Hippocampal formation (tissue), 2 donors: ENCODE results near the gene PTEN.

Experiments
- DNase-seq, 2 donors: peaks; one replicate each; lab custom pipeline; 2025; lab: John Stamatoyannopoulos, UW

Gene PTEN

DNA sequence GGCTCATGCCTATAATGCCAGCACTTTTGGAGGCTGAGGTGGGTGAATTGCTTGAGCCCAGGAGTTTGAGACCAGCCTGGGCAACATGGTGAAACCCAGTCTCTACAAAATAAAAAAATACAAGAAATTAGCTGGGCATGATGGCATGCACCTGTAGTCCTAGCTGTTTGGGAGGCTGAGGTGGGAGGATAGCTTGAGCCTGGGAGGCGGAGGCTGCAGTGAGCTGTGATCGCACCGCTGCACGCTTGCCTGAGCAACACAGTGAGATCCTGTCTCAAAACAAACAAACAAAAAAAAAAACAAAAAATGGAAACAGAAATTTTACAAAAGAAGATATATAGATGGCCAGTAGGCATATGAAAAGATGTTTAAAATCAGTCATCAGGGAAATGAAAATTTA is 57.1 kb downstream of the PTEN start:
- DNase-seq = no peak

GRCh38 chr10:87921931-87922688 is 58.7 kb downstream of the PTEN start:
- DNase-seq = no peak

- DNase-seq = no peak
Measured at GRCh38 chr10:87923233-87923632, 59.8 kb downstream of the PTEN start.

- no peak for DNase-seq
Measured at GRCh38 chr10:87925570-87925969, 62.1 kb downstream of the PTEN start.

DNA sequence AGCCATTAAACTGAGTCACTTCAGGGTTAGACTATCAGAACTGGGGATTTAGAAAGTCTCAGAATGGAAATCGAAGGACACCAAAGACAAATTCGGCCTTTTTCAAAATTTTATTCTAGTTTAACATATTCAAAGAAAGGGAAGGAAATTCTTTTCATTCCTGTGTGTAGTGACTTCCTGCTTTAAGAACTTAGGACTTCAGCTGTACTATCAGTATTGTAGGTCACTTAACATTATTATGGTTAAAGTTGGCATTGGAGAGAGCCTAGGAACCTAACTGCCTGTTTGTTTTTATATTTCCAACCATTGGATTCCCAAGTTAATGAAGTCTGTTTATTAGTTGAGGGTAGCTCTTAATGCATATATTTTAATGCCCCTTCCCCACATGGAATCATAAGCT is 63.7 kb downstream of the PTEN start:
- no peak for DNase-seq

DNA sequence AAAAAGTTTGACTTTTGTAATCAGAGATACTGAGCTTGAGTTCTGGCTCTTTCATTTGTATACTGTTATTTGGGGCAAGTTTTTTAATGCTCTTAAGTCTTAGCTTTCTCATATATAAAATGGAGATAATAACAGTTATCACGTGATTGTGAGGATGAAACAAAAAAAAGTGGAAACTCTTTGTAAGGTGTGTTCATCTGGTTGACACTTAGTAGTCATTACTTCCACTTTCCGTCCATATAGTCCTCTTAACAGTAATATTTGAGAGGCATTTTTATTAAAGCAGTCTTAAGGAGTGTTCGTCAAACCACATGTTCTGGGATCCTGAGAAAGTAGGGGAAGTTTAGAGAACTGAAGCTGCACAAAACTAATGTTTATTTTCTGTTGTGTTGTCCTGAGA is 65.6 kb downstream of the PTEN start:
- DNase-seq = no peak

DNA sequence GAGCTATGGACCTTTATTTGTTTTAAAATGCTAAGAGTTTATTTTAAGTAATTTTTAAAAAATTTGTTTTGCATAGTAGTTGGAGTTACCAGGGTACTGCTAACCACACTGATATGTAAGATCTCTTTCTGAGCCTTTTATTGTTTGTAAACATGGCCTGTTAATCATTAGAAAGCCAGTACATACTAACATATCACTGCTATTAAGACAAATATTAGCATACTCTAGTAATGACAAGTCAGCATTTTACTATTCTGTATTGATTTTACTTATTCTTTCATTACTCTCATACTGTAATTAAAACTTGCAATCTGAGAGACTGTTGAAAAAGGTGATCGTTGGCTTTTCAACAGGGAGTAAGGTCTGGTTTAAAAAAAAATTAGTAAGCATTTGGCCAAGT is 66.7 kb downstream of the PTEN start:
- no peak for DNase-seq

DNA sequence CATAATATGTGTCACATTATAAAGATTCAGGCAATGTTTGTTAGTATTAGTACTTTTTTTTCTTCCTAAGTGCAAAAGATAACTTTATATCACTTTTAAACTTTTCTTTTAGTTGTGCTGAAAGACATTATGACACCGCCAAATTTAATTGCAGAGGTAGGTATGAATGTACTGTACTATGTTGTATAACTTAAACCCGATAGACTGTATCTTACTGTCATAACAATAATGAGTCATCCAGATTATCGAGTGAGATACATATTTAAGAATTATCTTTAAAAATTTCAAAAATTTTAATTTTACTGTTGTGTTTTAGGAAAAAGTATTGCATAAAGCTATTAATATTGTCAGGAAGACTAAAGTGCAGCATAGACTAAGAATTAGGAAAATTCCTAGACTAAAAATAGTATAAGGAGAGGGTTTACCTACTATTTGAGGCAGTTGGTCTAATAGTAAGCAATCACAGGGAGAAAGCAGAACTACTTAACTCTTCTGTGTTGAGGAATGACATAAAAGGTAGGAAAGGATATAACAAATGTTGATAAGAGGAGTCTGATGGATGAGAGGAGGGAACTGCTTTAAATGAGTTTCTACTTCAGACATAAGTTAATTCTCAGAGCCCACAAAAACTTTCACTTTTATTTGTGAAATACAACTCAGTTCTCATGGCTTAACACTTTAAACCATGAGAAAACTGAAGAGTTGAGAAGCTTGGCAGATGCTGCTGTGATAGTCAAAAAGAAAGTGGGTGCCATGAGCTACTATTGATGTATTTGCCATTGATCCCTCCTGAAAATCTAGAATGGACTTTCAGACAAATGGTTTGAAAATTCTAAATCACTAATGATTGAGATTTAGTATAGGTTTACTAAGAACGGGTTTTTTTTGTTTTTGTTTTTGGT is 67.8 kb downstream of the PTEN start:
- no peak for DNase-seq

- DNase-seq = no peak
Measured at GRCh38 chr10:87931836-87932230, 68.4 kb downstream of the PTEN start.

DNA sequence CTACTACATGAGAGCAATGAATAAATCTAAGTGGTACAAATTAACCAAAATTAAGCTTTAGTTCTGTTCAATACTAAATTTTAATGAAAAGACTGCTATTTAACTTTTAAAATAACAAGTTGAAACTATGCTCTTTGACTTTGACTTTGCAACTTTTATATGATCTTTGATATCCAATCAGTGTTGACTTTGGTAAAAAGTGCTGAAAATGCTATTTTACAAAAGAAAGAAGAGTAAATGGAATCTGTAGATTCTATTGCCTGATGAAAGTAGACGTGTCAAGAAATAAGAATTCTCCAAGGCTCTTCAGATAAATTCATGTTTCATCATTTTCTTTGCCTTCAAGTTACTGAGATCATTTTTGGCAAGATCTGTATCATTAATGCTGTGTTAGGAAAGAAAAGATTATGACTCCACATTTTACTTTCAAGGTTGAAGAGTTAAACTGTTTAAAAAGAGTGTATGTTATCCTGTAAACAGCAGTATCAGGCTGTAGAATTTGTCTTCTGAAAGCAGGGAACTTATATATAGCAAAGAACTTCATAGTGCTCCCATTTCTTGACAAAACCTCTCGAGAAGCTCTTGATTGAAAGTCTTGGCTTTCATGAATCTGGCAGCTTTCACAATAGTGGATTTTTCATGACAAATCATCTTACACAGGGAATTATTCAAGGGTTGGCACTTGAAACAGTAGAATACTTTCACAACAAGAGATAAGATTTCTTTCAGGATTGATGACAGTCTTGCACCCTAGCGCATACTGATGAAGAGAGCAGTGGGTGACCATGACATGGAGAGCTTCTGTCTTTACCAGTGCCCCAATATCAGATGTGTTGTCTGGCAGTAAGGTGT is 72.1 kb downstream of the PTEN start:
- DNase-seq = no peak

DNA sequence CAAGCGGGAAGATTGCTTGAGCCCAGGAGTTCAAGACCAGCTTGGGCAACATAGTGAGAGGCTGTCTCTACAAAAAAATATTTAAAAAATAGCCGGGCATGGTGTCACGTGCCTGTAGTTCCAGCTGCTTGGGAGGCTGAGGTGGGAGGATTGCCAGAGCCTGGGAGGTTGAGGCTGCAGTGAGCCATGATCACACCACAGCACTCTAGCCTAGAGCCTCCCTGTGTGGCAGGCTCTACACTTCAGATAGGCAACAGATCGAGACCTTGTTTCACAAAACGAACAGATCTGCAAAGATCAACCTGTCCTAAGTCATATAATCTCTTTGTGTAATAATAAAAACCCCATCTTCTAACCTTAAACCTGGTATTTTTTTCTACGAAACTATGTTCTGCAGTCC is 76.8 kb downstream of the PTEN start:
- no peak for DNase-seq

DNA sequence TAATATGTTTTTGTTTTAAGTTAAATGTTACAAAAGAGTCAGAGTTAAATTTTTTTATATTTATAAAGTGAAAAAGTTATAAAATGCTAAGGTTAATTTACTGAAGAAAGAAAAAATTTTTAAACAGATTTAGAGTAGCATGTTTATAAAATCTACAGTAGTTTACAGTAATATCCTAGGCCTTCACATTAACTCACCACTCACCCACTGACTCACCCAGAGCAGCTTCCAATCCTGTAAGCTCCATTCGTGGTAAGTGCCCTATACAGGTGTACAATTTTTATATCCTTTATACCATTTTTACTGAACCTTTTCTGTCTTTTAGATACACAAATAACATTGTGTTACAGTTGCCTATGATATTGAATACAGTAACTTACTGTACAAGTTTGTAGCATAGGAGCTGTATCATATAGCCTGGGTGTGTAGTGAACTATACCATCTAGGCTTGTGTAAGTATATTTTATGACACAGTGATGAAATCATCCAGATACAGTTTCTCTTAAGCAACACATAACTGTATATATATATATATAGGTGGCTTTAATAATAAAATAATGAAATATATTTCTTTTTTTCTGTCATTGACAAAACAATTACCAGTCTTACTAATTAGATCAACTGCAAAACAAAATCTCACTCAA is 79.6 kb downstream of the PTEN start:
- no peak for DNase-seq

GRCh38 chr10:87945984-87946383 is 82.6 kb downstream of the PTEN start:
- no peak for DNase-seq

DNA sequence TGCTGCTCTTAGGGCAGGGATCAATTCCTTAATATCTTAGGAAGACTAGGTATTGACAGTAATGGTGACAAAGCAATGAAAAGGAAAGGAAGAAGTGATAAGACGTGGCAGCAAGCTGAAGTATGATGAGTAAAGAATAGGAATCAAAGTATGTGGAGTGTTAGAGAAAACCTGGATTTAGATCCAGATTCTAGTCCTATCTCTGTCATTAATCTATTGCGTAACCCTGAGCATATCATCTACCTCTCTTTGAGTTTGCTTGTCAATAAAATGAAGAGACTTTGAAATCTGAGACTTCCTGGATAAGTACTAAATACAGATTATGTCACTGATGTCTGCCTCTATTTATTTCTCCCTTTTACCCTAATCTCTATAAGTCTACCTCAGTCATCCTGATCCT is 89.2 kb downstream of the PTEN start:
- DNase-seq = no peak

DNA sequence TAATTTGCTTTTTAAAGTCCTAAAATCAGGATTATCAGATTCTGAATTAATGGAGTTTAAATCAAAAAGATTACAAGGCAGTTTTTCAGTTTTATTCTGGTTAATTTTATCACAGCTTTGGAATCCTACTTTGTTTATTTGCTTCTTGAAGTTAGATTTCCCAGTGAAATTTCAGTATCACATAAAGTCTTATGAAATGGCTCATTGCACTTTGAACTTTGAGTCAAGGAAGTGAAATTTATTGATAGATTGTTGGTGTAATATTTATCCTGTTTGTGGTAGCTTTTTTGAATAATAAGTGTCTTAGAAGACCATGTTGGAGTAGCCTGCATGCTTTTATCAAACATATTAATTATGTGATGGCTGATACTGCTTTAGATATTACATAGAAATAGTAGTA is 92.6 kb downstream of the PTEN start:
- no peak for DNase-seq

- no peak for DNase-seq
Measured at GRCh38 chr10:87957702-87958101, 94.3 kb downstream of the PTEN start.

GRCh38 chr10:87960230-87960629 is 96.8 kb downstream of the PTEN start:
- no peak for DNase-seq

DNA sequence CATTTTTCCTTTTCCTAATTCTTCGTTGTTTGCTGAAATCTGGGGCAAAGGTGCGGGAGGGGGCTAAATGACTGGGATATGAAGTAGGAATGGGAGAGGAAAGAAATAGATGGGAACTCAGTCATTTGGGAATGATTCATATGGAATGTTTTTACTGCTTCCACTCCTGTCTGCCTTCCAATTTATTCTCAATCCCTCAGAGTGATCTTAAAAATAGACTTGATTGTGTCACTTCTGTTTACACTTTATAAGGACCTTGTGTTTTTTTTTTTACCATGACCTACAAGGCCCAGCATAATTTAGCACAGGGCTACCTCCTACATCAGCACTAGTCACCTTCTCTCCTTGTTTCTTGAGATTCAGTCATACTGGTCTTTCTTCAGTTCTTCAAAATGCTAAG is 97.9 kb downstream of the PTEN start:
- DNase-seq = no peak

GRCh38 chr10:87966459-87966858 is 103.0 kb downstream of the PTEN start:
- DNase-seq = no peak

DNA sequence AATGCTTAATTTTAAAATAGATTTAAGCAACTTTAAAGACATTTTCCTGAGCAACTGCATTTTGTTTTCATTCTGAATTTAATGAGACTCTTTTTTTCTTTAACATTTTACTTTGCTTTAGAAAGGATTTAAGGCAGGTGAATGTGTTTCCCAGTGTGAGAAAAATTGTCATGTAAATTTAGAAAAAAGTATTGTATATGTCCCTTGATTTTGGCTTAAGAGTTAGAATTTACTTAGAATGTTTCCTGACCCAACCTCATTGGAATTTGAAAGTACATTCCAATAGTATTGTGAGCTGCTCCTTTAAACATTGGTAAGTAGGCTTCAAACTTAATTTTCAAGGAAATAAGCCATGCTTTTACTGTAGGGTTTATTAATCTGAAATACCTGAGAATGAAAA is 110.2 kb downstream of the PTEN start:
- no peak for DNase-seq

DNA sequence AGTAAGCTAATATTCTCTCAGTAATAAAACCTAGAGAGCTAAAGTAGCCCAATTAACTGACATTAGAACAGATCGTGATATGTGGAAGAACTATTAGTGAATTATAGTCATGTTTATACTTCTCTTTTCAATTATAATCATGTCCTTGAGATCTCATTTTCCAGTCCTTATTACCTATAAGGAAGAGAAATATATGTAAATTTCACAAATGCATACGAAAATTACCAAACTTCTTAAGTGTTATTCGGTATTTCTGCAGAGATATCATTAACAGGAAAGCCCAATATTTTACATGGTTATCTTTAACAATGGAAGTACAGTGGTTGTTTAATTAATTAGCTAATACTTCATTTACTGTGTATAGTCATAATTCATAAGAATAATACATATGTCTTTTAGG is 110.7 kb downstream of the PTEN start:
- DNase-seq = no peak

GRCh38 chr10:87974769-87975168 is 111.3 kb downstream of the PTEN start:
- DNase-seq = no peak
